DMS 273 treated with DMSO at 0.1 percent for 48 hours (cell line): ENCODE results near the gene FMN1.
"Not testable (repeated sequence)": the region's sequence is repeated elsewhere in the genome, so short reads cannot be mapped to it uniquely, and the experiment has no call there.

ENCODE experiments used
- DNase-seq: peaks from one replicate; lab custom pipeline; 2025; lab: John Stamatoyannopoulos, UW

Gene FMN1

DNA sequence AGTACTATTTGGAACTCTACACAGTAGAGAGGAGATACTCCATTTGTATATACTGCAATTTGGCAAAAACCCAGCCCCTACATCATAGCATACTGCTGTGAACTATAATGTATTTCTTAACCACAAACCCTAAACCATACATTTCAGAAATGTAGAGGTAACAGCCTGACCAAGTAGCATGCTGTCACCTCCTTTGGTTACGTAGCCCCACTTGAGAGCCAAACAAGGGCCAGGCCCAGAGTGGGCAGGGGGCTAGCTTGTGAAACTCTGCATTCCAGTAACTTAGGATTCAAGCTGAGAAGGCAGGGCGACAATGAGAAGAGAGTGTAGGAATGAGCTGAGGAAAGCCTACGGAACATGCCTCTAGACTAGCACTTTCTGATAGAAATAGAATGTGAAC is 340.9 kb downstream of the FMN1 start:
- DNase-seq: no peak

DNA sequence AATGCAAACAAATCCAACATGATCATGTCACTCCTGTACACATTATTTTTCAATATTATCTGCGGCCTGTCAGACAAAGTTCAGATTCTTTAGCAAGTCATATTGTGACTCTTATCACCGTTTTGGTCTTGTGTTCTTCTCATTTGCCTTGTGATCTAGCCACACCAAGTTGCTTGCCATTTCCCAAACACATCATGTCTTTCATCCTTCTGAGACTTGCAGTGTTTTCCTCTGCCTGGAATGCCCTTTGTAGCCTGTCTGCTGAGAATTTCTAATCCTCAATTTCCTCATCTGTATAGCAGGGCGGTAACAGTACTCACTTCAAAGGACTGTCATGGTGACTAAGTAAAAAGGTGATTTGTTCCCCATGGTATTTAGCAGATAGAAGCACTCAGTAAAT is 341.7 kb downstream of the FMN1 start:
- no peak for DNase-seq

DNA sequence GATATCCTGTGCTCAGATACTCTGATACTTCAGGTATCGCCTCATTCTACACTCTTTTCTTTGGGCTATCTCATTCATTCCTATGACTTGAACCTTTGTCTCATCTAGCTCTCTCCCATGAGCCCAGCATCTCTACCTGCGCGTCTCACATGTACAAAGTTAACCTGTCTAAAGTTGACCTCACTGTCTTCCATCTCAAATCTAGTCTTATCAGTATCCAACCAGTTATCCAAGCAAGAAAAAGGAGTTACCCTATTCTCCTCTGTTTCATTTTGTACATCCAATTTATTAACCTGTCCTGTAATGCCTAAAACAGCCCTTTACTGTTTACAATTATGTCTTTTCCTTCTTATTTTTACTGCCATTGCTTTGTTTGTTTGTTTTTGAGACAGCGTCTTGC is 342.5 kb downstream of the FMN1 start:
- DNase-seq: no peak

DNA sequence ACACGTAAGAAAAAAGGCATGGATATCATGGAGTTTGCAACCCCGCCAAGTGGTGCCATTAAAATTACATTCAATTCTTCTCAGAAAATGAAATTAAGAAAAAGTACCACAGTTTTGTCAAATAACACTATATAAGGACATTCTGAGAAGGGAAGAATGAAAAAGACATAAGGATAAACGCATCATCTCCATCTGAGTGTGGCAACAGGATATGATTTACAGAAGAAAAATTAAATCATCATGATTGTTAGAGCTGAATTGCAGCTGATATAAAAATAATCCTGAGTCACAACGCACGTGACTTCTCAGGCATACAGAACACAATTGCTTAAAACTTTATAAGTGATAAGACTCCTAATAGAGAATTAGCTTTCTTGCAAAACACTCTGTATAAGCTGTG is 342.9 kb downstream of the FMN1 start:
- no peak for DNase-seq

DNA sequence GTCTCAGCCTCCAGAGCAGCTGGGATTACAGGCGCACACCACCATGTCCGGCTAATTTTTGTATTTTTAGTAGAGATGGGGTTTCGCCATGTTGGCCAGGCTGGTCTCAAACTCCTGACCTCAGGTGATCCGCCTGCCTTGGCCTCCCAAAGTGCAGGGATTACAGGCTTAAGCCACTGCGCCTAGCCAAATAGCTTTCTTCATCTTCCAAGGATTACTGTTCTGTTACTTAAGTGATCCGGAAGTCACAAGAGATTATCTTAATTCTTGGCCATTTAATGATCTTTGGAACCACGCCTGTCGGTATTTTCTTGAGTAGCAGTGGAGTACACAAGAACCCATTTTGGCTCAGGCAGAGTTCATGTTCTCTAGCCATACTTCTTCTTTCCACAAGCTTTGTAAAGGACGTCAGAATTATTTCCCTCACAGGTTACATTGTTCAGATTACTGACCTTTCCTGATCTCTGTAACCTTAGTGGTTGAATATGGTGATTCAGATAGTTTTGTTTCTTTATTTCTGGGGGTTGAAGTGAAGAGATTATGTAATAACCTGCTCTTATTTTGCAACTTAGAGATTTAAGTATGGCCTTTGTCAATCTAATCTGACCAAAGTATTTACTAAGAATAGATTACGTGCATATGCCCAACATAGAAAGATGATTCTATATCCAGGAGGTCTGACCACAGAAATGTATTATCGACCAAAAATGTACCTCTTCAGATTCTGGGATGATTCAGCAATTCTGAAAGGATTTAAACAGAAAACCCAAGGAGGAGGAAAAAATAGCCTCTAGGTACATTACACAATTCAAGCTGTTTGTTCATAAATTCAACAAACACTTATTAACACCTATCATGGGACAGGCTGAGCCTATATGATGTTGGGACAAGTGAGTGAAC is 344.5 kb downstream of the FMN1 start:
- no peak for DNase-seq

DNA sequence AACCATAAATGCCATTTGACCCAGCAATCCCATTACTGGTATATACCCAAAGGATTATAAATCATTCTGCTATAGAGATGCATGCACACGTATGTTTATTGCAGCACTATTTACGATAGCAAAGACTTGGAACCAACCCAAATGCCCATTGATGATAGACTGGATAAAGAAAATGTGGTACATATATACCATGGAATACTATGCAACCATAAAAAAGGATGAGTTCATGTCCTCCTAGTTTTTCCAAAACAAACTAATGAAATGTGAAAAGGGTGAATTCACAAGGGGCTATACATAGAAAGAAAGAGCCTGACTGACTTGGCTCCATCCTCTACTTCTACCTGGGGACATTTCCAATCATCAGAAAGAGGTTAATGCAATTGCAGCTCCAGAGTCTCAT is 347.8 kb downstream of the FMN1 start:
- DNase-seq: not testable (repeated sequence)

DNA sequence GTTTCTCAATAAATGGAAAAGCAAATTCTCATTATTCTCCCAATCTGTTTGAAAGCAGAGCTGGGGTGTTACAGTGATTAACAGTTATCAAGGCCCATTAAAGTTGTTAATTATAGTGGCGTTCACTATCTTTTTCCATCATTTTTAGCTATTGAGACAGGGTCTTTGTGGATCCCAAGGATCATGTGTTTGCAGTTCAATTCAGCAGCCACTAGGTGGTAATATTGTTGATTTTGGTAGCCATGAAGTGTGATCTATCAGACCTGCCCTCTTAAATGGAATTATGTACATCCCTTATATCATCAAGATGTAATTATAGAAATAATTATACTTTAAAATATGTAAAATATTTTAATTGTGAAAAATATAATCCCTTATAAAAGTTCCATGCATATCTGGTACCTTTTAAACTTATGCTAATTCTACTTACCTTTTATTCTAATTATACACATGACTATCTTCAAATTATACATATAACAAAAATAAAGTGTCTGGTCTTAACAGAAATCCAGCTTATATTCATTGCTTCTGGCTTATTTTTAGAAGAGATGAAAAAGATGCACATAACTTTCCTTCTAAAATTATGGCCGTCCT is 350.3 kb downstream of the FMN1 start:
- no peak for DNase-seq

- peak; percentile 0 for DNase-seq
Measured at GRCh38 chr15:32843219-32843815, 351.2 kb downstream of the FMN1 start.

GRCh38 chr15:32842081-32842480 is 352.4 kb downstream of the FMN1 start:
- DNase-seq: no peak

DNA sequence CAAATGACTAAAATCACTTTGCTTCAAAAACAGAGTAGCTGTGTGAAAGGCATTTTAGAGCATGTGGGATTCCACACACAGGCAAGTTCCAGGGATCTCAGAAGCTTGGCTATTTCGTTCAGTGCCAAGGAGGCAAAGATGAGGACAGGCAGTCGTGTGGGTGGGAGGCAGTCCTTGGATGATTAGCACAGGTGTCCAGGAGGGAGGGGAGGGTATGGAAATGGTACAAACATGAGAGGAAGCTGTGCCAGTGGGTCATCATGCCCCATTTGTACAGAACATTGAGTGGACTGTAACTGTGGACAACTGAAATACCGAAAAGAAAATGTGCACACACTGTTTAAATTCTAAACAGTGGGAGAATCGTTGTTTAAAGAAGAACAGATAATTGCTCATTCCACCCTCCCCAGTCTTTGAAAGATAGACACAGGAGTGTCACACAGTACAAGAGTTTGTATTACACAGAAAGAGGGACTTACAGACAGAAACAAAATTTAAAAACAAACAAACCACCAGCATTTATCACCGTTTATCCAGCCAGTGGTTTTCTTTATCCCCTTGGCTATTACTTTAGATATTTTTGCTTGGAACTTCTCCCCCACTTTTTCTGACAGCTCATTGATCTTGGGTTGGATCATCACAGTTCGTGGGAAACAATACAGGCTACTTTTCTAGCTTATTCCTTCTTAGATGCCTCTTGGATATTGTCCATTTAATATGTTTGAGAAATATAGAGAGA is 353.8 kb downstream of the FMN1 start:
- DNase-seq: no peak

- peak; percentile 3 for DNase-seq
Measured at GRCh38 chr15:32838820-32839219, 355.7 kb downstream of the FMN1 start.

DNA sequence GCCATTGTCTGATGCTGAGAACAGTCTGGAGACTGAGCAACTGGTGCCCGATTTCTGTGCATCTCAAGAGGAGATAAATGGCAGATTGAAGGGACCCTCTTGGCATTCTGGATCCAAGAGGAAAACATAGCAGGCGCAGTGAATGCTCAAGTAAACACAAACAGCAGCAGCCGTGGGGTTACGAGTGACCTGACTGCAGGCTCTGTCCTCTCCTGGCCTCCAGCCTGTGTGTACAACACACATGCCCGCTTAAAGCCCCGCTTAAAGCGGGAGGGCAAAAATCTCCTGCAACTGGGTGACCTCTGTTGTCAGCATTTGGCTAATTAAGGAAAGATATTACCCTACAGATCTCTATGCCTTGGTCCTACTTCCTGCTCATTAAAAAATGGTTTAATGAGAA is 356.2 kb downstream of the FMN1 start:
- no peak for DNase-seq

DNA sequence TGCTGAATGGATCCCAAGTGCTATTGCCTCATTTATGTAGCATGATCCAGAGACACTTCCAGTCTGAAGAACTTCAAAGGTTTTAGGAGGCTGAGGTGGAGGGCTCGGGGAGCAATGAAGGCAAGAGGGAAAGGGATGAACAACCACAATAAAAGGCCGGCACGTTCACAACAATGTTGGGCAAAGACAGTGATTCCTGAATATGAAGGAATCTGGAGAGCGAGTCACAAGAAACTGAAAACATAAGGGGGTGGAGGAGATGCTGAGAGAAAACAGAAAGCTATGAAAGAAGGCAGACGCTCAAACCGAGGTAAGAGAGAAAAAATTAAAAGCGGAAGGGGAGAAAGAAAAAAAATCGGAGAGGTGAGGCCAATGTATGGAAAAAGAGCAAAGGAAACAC is 356.6 kb downstream of the FMN1 start:
- no peak for DNase-seq

DNA sequence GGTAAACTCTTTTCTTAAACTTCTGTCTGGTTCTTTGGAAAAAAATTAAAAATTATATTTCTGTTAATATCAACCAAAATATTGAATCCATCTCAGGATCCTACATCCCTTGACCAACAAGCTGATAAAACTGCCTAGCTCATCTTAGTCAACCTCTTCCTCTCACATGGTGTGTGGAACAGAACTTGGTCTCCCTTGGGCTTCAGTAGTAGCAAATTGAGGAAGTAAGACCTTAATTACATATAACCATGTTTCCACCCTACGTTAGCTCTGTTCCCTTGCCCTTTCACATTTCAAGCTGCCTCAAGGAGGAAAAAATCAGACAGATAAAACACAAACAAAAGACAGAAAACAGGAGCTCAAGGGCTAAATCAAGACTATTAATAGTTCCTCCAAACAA is 360.4 kb downstream of the FMN1 start:
- DNase-seq: no peak

- DNase-seq: no peak
Measured at GRCh38 chr15:32833379-32833821, 361.1 kb downstream of the FMN1 start.

GRCh38 chr15:32831485-32831884 is 363.0 kb downstream of the FMN1 start:
- DNase-seq: no peak

GRCh38 chr15:32830241-32830640 is 364.3 kb downstream of the FMN1 start:
- no peak for DNase-seq

GRCh38 chr15:32829436-32829835 is 365.1 kb downstream of the FMN1 start:
- DNase-seq: no peak

- no peak for DNase-seq
Measured at GRCh38 chr15:32828507-32829186, 365.9 kb downstream of the FMN1 start.

DNA sequence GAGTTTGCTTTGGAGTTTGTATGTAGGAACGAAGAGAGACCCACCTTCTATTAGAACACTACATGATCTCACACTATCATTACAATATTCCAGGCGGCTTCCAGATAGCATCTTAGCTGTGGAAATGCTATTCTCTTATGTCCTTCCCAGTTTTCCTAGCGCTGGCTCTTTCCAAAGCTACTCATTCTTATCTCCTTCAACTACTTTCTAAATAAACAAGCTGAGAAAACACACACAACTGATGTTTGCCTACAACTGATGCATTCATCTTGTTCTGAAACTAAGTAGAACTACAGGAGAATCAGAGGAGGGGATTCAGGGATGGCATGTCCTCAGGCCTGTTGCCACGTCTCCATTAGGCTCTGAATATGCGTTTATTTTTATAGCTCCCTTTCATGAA is 367.8 kb downstream of the FMN1 start:
- DNase-seq: no peak

- DNase-seq: no peak
Measured at GRCh38 chr15:32825219-32825618, 369.3 kb downstream of the FMN1 start.

- no peak for DNase-seq
Measured at GRCh38 chr15:32824777-32825176, 369.7 kb downstream of the FMN1 start.
